ENCODE measurements around the gene MAMDC4. TPM values are rescaled to one million over a fixed set of nuclear protein-coding genes. Genes with fewer than 3 reads are reported as not detected.

MAMDC4 gene
- total and polyA plus RNA-seq, 2 experiments from 2014 or later, result 1.7 to 6.8 TPM

GRCh38 chr9:136850866-136851775, 1.0 kb upstream of the MAMDC4 start:
- H3K4me1 Mint-ChIP-seq, result no peaks in the 10 kb centered on the region; the same call in 2 of the 3 replicates
- H3K27me3 Mint-ChIP-seq (ENCODE audit: insufficient read depth, low read depth, poor library complexity), result peaks cover 22% of the 10 kb centered on the region
- H3K4me3 ChIP-seq, result no peak overlapping the region

More at GRCh38 chr9:136850866-136851775, 1.0 kb upstream of the MAMDC4 start:
- Mint-ChIP-seq H3K4me3 (no peak overlapping the region), H3K27ac (no peak overlapping the region), H3K9me3 (no peaks in the 10 kb centered on the region), H3K36me3 (ENCODE audit: low read depth) (peaks cover 2% of the 10 kb centered on the region; the same call in 2 of the 3 replicates)
- Histone ChIP-seq H3K4me1 (ENCODE audit: insufficient read depth) (no peaks in the 10 kb centered on the region; the same call in 1 of the 2 replicates), H4K20me1 (replicated peaks; ENCODE audit: insufficient read depth) (0 out of 2 replicates have a peak, but pooled peaks cover 3% of the 10 kb centered on the region), H3F3A (replicated peaks; ENCODE audit: low read depth) (0 out of 2 replicates have a peak, but pooled peaks cover 5% of the 10 kb centered on the region), H3K27me3 (ENCODE audit: insufficient read depth) (peaks cover 5% of the 10 kb centered on the region), H3K27ac (ENCODE audit: low read depth) (no peak overlapping the region), H3K36me3 (ENCODE audit: insufficient read depth) (no peaks in the 10 kb centered on the region; the same call in 1 of the 2 replicates), H3K79me2 (replicated peaks; ENCODE audit: insufficient read depth) (no peaks in the 10 kb centered on the region), H3K9me2 (ENCODE audit: insufficient read depth) (no peaks in the 10 kb centered on the region), H2AFZ (no peak overlapping the region), H3K4me2 (no peak overlapping the region)
- DNase-seq (ENCODE audit: low spot score), result no peak
- TF ChIP-seq ZNF462 (CRISPR knock-in tag; IDR thresholded peaks at IDR 0.05) (no peak), ZNF331 (CRISPR knock-in tag; IDR thresholded peaks at IDR 0.05; ENCODE audit: low read depth) (no peak)
- ATAC-seq, result no peak

Measured in GM23338 (cell line).